K562 (cell line): ENCODE results near the gene GPR139. TPM values are rescaled to one million over a fixed set of nuclear protein-coding genes. Genes with fewer than 3 reads are reported as not detected.

Source experiments
- AFF1 ChIP-seq, 2 experiments: fragments of 450-650 bp; IDR thresholded peaks; 2 replicates each; pipeline ENCODE4 v1.6.1; 2018; ENCODE audit warnings: mild to moderate bottlenecking in 2 of 2, low read depth in 1 of 2; ENCODE audit not compliant: partially characterized antibody in 2 of 2
- HCFC1 ChIP-seq: IDR thresholded peaks from 2 replicates; pipeline ENCODE4 v1.6.1; 2012; ENCODE audit warnings: low read depth, low read length, improper control_type of control experiment
- STAT5B ChIP-seq: fragments of 250-450 bp; sonication (Bioruptor Pico); IDR thresholded peaks from 2 replicates; pipeline ENCODE4 v1.8.0; 2021; ENCODE audit warnings: mild to moderate bottlenecking, inconsistent platforms
- ZBED1 ChIP-seq: IDR thresholded peaks from 2 replicates; pipeline ENCODE4 v1.6.1; 2014
- polyA plus RNA-seq, 8 experiments: library from polyadenylated mRNA; depleted of rRNA in 4 of 8; stranded (reverse) in 5 of 8; unstranded in 3 of 8; fragments of >200 nt; fragmentation: Nextera tagmentation in 2 of 8; fragmentation: Illumina TruSeq in 1 of 8; extraction: Ambion mirVana in 2 of 8; extraction: Trizol in 1 of 8; gene quantifications; 2 replicates each; pipeline versions ENCODE4 v1.2.1 to v1.2.3, GENCODE V29; 2011 to 2014; ENCODE audit warnings: inconsistent platforms in 1 of 8, missing spikeins in 1 of 8
- total RNA-seq, 7 experiments: library from RNA; depleted of rRNA in 6 of 7; stranded (reverse); fragments of >200 nt in 6 of 7; fragmentation: Illumina TruSeq in 2 of 7; extraction: Trizol in 2 of 7; gene quantifications; 2 replicates each; pipeline versions ENCODE4 v1.2.1 to v1.2.3, GENCODE V29; 2011 to 2021; ENCODE audit warnings: low replicate concordance in 1 of 7
- TF ChIP-seq, protein P1 (sequence below): fragments of 450-650 bp; IDR thresholded peaks from 2 replicates; pipeline ENCODE4 v1.6.1; 2018; ENCODE audit not compliant: partially characterized antibody

Gene GPR139
- total and polyA plus RNA-seq, 9 of the 15 experiments (the other 6 are each of a cell fraction or from before 2014, with no cell fraction given): not detected

GRCh38 chr16:19991614-19992013 is 82.1 kb downstream of the GPR139 start (continued):
- TF ChIP-seq, protein P1, sequence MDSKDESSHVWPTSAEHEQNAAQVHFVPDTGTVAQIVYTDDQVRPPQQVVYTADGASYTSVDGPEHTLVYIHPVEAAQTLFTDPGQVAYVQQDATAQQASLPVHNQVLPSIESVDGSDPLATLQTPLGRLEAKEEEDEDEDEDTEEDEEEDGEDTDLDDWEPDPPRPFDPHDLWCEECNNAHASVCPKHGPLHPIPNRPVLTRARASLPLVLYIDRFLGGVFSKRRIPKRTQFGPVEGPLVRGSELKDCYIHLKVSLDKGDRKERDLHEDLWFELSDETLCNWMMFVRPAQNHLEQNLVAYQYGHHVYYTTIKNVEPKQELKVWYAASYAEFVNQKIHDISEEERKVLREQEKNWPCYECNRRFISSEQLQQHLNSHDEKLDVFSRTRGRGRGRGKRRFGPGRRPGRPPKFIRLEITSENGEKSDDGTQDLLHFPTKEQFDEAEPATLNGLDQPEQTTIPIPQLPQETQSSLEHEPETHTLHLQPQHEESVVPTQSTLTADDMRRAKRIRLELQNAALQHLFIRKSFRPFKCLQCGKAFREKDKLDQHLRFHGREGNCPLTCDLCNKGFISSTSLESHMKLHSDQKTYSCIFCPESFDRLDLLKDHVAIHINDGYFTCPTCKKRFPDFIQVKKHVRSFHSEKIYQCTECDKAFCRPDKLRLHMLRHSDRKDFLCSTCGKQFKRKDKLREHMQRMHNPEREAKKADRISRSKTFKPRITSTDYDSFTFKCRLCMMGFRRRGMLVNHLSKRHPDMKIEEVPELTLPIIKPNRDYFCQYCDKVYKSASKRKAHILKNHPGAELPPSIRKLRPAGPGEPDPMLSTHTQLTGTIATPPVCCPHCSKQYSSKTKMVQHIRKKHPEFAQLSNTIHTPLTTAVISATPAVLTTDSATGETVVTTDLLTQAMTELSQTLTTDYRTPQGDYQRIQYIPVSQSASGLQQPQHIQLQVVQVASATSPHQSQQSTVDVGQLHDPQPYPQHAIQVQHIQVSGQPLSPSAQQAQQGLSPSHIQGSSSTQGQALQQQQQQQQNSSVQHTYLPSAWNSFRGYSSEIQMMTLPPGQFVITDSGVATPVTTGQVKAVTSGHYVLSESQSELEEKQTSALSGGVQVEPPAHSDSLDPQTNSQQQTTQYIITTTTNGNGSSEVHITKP: peak; percentile 14
- TF ChIP-seq HCFC1 (peak; percentile 71), AFF1 (IDR thresholded peaks at IDR 0.05; ENCODE audit: low read depth in 1 of 2, partially characterized antibody in 2 of 2) (peak in 1 of 2 experiments; percentile 66), ZBED1 (no peak), STAT5B (no peak)
